H9 (cell line): Measurements from ENCODE around the gene CFAP61. TPM values are rescaled to one million over a fixed set of nuclear protein-coding genes. Genes with fewer than 3 reads are reported as not detected.

Source experiments
- DNase-seq: peaks from one replicate; pipeline ENCODE4 v3.0.0-alpha.2; 2017
- H2AFZ ChIP-seq: one replicate; pipeline ENCODE4 v1.6.1; 2013; ENCODE audit warnings: mild to moderate bottlenecking, low read length, control low read depth, moderate library complexity
- H2AK5ac ChIP-seq: 2 replicates; pipeline ENCODE4 v1.6.1; 2013; ENCODE audit warnings: low read length, control low read depth, mixed read lengths; ENCODE audit not compliant: insufficient read length
- H2BK120ac ChIP-seq: one replicate; pipeline ENCODE4 v1.6.1; 2013; ENCODE audit warnings: low read depth, mild to moderate bottlenecking, low read length, control low read depth, inconsistent platforms; ENCODE audit not compliant: poor library complexity, severe bottlenecking
- H2BK12ac ChIP-seq: 2 replicates; pipeline ENCODE4 v1.6.1; 2013; ENCODE audit warnings: low read length, control low read depth, mixed read lengths, low read depth; ENCODE audit not compliant: insufficient read length
- H2BK15ac ChIP-seq: 2 replicates; pipeline ENCODE4 v1.6.1; 2013; ENCODE audit warnings: low read depth, low read length, control low read depth
- H2BK20ac ChIP-seq: one replicate; pipeline ENCODE4 v1.6.1; 2013; ENCODE audit warnings: low read depth, mild to moderate bottlenecking, low read length, control low read depth, inconsistent platforms; ENCODE audit not compliant: poor library complexity, severe bottlenecking
- H2BK5ac ChIP-seq: 2 replicates; pipeline ENCODE4 v1.6.1; 2013; ENCODE audit warnings: low read length, control low read depth, mixed read lengths; ENCODE audit not compliant: insufficient read length
- H3K14ac ChIP-seq: 2 replicates; pipeline ENCODE4 v1.6.1; 2013; ENCODE audit warnings: low read length, control low read depth; ENCODE audit not compliant: insufficient read depth
- H3K18ac ChIP-seq: 2 replicates; pipeline ENCODE4 v1.6.1; 2013; ENCODE audit warnings: low read depth, mild to moderate bottlenecking, mixed read lengths, low read length, control low read depth; ENCODE audit not compliant: insufficient read length
- H3K23ac ChIP-seq: 2 replicates; pipeline ENCODE4 v1.6.1; 2013; ENCODE audit warnings: low read length, control low read depth, mixed read lengths, low read depth; ENCODE audit not compliant: insufficient read length
- H3K23me2 ChIP-seq: 2 replicates; pipeline ENCODE4 v1.6.1; 2013; ENCODE audit warnings: low read depth, mild to moderate bottlenecking, mixed read lengths, low read length, control low read depth; ENCODE audit not compliant: insufficient read length, poor library complexity, severe bottlenecking
- H3K27ac ChIP-seq: 2 replicates; pipeline ENCODE4 v1.5.1; 2013; ENCODE audit warnings: low read length, control low read depth, mixed read lengths, low read depth; ENCODE audit not compliant: insufficient read length
- H3K27me3 ChIP-seq: 2 replicates; pipeline ENCODE4 v1.6.1; 2013; ENCODE audit warnings: low read length, control low read depth, inconsistent platforms; ENCODE audit not compliant: insufficient read depth
- H3K4ac ChIP-seq: 2 replicates; pipeline ENCODE4 v1.6.1; 2013; ENCODE audit warnings: low read depth, mild to moderate bottlenecking, control low read depth, inconsistent platforms, low read length, moderate library complexity
- H3K4me1 ChIP-seq: 2 replicates; pipeline ENCODE4 v1.6.1; 2013; ENCODE audit warnings: low read length, control low read depth, inconsistent platforms; ENCODE audit not compliant: insufficient read depth
- H3K4me2 ChIP-seq: 2 replicates; pipeline ENCODE4 v1.6.1; 2013; ENCODE audit warnings: low read length, control low read depth, mixed read lengths; ENCODE audit not compliant: insufficient read length, insufficient read depth
- H3K56ac ChIP-seq: 2 replicates; pipeline ENCODE4 v1.6.1; 2013; ENCODE audit warnings: low read depth, mild to moderate bottlenecking, mixed read lengths, low read length, control low read depth; ENCODE audit not compliant: insufficient read length
- H3K79me1 ChIP-seq: 2 replicates; pipeline ENCODE4 v1.6.1; 2013; ENCODE audit warnings: low read depth, mild to moderate bottlenecking, moderate library complexity, low read length, control low read depth, inconsistent platforms; ENCODE audit not compliant: insufficient read depth, poor library complexity, severe bottlenecking
- H3K79me2 ChIP-seq: 2 replicates; pipeline ENCODE4 v1.6.1; 2013; ENCODE audit warnings: low read length, control low read depth, inconsistent platforms; ENCODE audit not compliant: insufficient read depth
- H3K9ac ChIP-seq: 2 replicates; pipeline ENCODE4 v1.6.1; 2013; ENCODE audit warnings: low read length, control low read depth, mixed read lengths; ENCODE audit not compliant: insufficient read length; ENCODE audit errors: extremely low read depth
- H3K9me3 ChIP-seq: one replicate; pipeline ENCODE4 v1.6.1; 2013; ENCODE audit warnings: low read depth, low read length, inconsistent platforms; ENCODE audit not compliant: control insufficient read depth
- H3T11ph ChIP-seq: one replicate; pipeline ENCODE4 v1.6.1; 2013; ENCODE audit warnings: mild to moderate bottlenecking, low read length, control low read depth, inconsistent platforms
- H4K20me1 ChIP-seq: one replicate; pipeline ENCODE4 v1.6.1; 2013; ENCODE audit not compliant: control insufficient read depth, insufficient read length, insufficient read depth
- H4K5ac ChIP-seq: 2 replicates; pipeline ENCODE4 v1.6.1; 2013; ENCODE audit warnings: low read depth, mild to moderate bottlenecking, mixed read lengths, low read length, control low read depth; ENCODE audit not compliant: insufficient read length
- H4K8ac ChIP-seq: replicated peaks from 2 replicates; pipeline ENCODE4 v1.6.1; 2013; ENCODE audit warnings: low read length, control low read depth, mixed read lengths, low read depth; ENCODE audit not compliant: insufficient read length
- H4K91ac ChIP-seq: 2 replicates; pipeline ENCODE4 v1.6.1; 2013; ENCODE audit warnings: low read depth, mild to moderate bottlenecking, moderate library complexity, mixed read lengths, low read length, control low read depth; ENCODE audit not compliant: insufficient read length
- H3K27ac Mint-ChIP-seq, 3 experiments: 2 replicates in 2 of 3; 3 replicates in 1 of 3; pipeline ENCODE4 v1.8.0; 2020 to 2021; ENCODE audit warnings: mixed read lengths in 3 of 3, mild to moderate bottlenecking in 1 of 3, moderate library complexity in 1 of 3
- H3K27me3 Mint-ChIP-seq: 2 replicates; pipeline ENCODE4 v1.8.0; 2021; ENCODE audit warnings: low read depth, mild to moderate bottlenecking, moderate library complexity, mixed read lengths
- H3K36me3 Mint-ChIP-seq, 3 experiments: 2 replicates in 2 of 3; 3 replicates in 1 of 3; pipeline ENCODE4 v1.8.0; 2020 to 2021; ENCODE audit warnings: low read depth in 3 of 3, mixed read lengths in 3 of 3; ENCODE audit not compliant: insufficient read depth in 1 of 3
- H3K4me1 Mint-ChIP-seq, 2 experiments: 2 replicates each; pipeline ENCODE4 v1.8.0; 2020; ENCODE audit warnings: mixed read lengths in 2 of 2
- H3K4me3 Mint-ChIP-seq, 2 experiments: 2 replicates in 1 of 2; 3 replicates in 1 of 2; pipeline ENCODE4 v1.8.0; 2020 to 2021; ENCODE audit warnings: mild to moderate bottlenecking in 2 of 2, mixed read lengths in 2 of 2, moderate library complexity in 1 of 2
- H3K9me3 Mint-ChIP-seq, 2 experiments: 2 replicates in 1 of 2; 3 replicates in 1 of 2; pipeline ENCODE4 v1.8.0; 2020; ENCODE audit warnings: mild to moderate bottlenecking in 2 of 2, mixed read lengths in 2 of 2, moderate library complexity in 1 of 2
- CTCF ChIP-seq: fragments of 200-600 bp; sonication (generic); conservative IDR thresholded peaks from 3 replicates; pipeline ENCODE4 v1.8.0; 2021; ENCODE audit warnings: antibody characterized with exemption, mild to moderate bottlenecking
- WGBS: extraction: QIAGEN DNeasy Blood & Tissue Kit; methylation state at CpG from one replicate; pipeline ENCODE4 v1.1.7; 2013; ENCODE audit warnings: missing lambda C conversion rate, low lambda C conversion rate, mixed read lengths; ENCODE audit not compliant: insufficient read length; ENCODE audit errors: extremely low coverage; 5-methylcytosine and 5-hydroxymethylcytosine counted together
- total RNA-seq: library from RNA; stranded (reverse); gene quantifications from 2 replicates; pipeline ENCODE4 v1.2.1, GENCODE V29; 2021

Gene CFAP61
- total RNA-seq, 1 experiment from 2014 or later: 0.44 TPM

- H3K9ac ChIP-seq: no peak overlapping the region
- H3K9me3 Mint-ChIP-seq: no peaks in the 10 kb centered on the region
- H3K79me2 ChIP-seq: no peaks in the 10 kb centered on the region
- no peaks in the 10 kb centered on the region; the same call in 1 of the 2 replicates for H3K27me3 Mint-ChIP-seq
- no peak overlapping the region for H3K4ac ChIP-seq
- no peak overlapping the region for H2BK15ac ChIP-seq
- no peaks in the 10 kb centered on the region; a peak in 1 of 4 replicates for H3K4me1 Mint-ChIP-seq
- no peak overlapping the region for H3K27ac ChIP-seq
- no peaks in the 10 kb centered on the region for H3K36me3 Mint-ChIP-seq
- DNase-seq: no peak
- H3K56ac ChIP-seq: no peak overlapping the region
- H4K91ac ChIP-seq: no peak overlapping the region
- no peak overlapping the region for H3K27ac Mint-ChIP-seq
- H4K8ac ChIP-seq: no peak overlapping the region
- TF ChIP-seq CTCF: no peak
- no peaks in the 10 kb centered on the region for H3K9me3 ChIP-seq
- no peak overlapping the region for H4K5ac ChIP-seq
- WGBS: no CpG with 5 or more reads among the region's 1 CpG
- no peaks in the 10 kb centered on the region for H3K4me1 ChIP-seq
- H3T11ph ChIP-seq: no peak overlapping the region
- no peak overlapping the region for H3K23ac ChIP-seq
- H2AFZ ChIP-seq: no peak overlapping the region
- H3K23me2 ChIP-seq: no peaks in the 10 kb centered on the region
- H3K27me3 ChIP-seq: no peaks in the 10 kb centered on the region
- H4K20me1 ChIP-seq: no peaks in the 10 kb centered on the region
- H2BK120ac ChIP-seq: no peak overlapping the region
- H3K14ac ChIP-seq: no peak overlapping the region
- no peaks in the 10 kb centered on the region for H3K79me1 ChIP-seq
- no peak overlapping the region for H2AK5ac ChIP-seq
- no peak overlapping the region for H3K4me3 Mint-ChIP-seq
- H2BK20ac ChIP-seq: no peak overlapping the region
- H3K18ac ChIP-seq: no peak overlapping the region
- no peak overlapping the region for H2BK12ac ChIP-seq
- no peak overlapping the region for H3K4me2 ChIP-seq
- H2BK5ac ChIP-seq: no peak overlapping the region
Measured at GRCh38 chr20:20261159-20261558, 208.8 kb downstream of the CFAP61 start.
